GM12878 (cell line): ENCODE data around the gene VGLL4. TPM values are rescaled to one million over a fixed set of nuclear protein-coding genes. Genes with fewer than 3 reads are reported as not detected.

Experiments used
- ATAC-seq: fragments of 200-7000 bp; cut with Tn5 transposase; 3 replicates; pipeline ENCODE4 v1.9.1; 2020; ENCODE audit warnings: mild to moderate bottlenecking, moderate library complexity
- BruUV-seq: library from RNA; stranded (reverse); fragments of 400-500 nt; replicated peaks from 2 replicates; lab custom pipeline; 2021; lab: Mats Ljungman, UMichigan
- CTCF ChIA-PET: fragments of 300-600 bp; sonication (Branson Sonifier 250); formaldehyde crosslinking; extraction: SDS; loops from one replicate; lab custom pipeline; 2021; ENCODE audit warnings: inconsistent platforms; lab: Yijun Ruan, JAX
- POLR2A ChIA-PET: fragments of 350-600 bp; formaldehyde crosslinking; extraction: SDS; loops from one replicate; lab custom pipeline; 2021; ENCODE audit warnings: inconsistent platforms; lab: Charles Lee
- RAD21 ChIA-PET: fragments of 300-600 bp; sonication (Branson Sonifier 250); formaldehyde crosslinking; loops from one replicate; lab custom pipeline; 2023; ENCODE audit warnings: antibody characterized with exemption; ENCODE audit not compliant: unreplicated experiment; lab: Charles Lee
- SMC1A ChIA-PET: fragments of 300-600 bp; sonication (Branson Sonifier 250); formaldehyde crosslinking; loops from one replicate; lab custom pipeline; 2023; ENCODE audit not compliant: unreplicated experiment, uncharacterized antibody; lab: Charles Lee
- DNase-seq: peaks from one replicate; pipeline ENCODE4 v3.0.0-alpha.2; 2011; ENCODE audit warnings: low read depth, low spot score
- FAIRE-seq: peaks from 3 replicates; lab custom pipeline; 2011; peaks lifted over from hg19 to GRCh38; lab: Jason Lieb, UNC
- H2AFZ ChIP-seq: 2 replicates; pipeline ENCODE4 v1.6.0; 2011; ENCODE audit warnings: low read depth, low read length, control low read depth; ENCODE audit not compliant: control insufficient read depth
- H3K27ac ChIP-seq: 2 replicates; pipeline ENCODE4 v1.5.1; 2011; ENCODE audit warnings: control low read depth; ENCODE audit not compliant: control insufficient read depth, insufficient read depth
- H3K27me3 ChIP-seq, 2 experiments: replicated peaks in 1 of 2; 2 replicates each; pipeline versions ENCODE4 v1.6.0 to v1.6.1; 2011; ENCODE audit warnings: low read length in 1 of 2; ENCODE audit not compliant: control insufficient read depth in 2 of 2, insufficient read depth in 2 of 2
- H3K36me3 ChIP-seq, 2 experiments: 2 replicates each; pipeline ENCODE4 v1.5.1; 2011; ENCODE audit warnings: low read length in 1 of 2; ENCODE audit not compliant: control insufficient read depth in 2 of 2, insufficient read depth in 2 of 2
- H3K4me1 ChIP-seq: 2 replicates; pipeline ENCODE4 v1.6.1; 2011; ENCODE audit warnings: mild to moderate bottlenecking, low read length, moderate library complexity, mixed read lengths; ENCODE audit not compliant: control insufficient read depth, insufficient read depth
- H3K4me2 ChIP-seq: 2 replicates; pipeline ENCODE4 v1.6.0; 2011; ENCODE audit warnings: control low read depth; ENCODE audit not compliant: control insufficient read depth, insufficient read depth
- H3K4me3 ChIP-seq: fragments of 200-600 bp; sonication (generic); 2 replicates; pipeline ENCODE4 v1.5.1; 2016
- H3K79me2 ChIP-seq: 2 replicates; pipeline ENCODE4 v1.6.0; 2011; ENCODE audit warnings: low read length; ENCODE audit not compliant: control insufficient read depth, insufficient read depth
- H3K9ac ChIP-seq: 2 replicates; pipeline ENCODE4 v1.8.0; 2011; ENCODE audit warnings: low read length, control low read depth, mixed read lengths; ENCODE audit not compliant: control insufficient read depth, insufficient read depth
- H3K9me3 ChIP-seq: replicated peaks from 3 replicates; pipeline ENCODE4 v1.5.1; 2011; ENCODE audit warnings: mild to moderate bottlenecking, low read length; ENCODE audit not compliant: control insufficient read depth, insufficient read depth
- H4K20me1 ChIP-seq: 2 replicates; pipeline ENCODE4 v1.6.0; 2011; ENCODE audit not compliant: control insufficient read depth, insufficient read depth
- CBX3 ChIP-seq: fragments of 200-600 bp; sonication (generic); IDR thresholded peaks from 2 replicates; pipeline ENCODE4 v1.6.1; 2016; ENCODE audit warnings: low read depth, borderline replicate concordance
- EGR1 ChIP-seq, 2 experiments: IDR thresholded peaks; 1 replicate in 1 of 2; 2 replicates in 1 of 2; pipeline ENCODE4 v1.6.1; 2011 to 2012; ENCODE audit warnings: low read depth in 2 of 2, low read length in 2 of 2, borderline replicate concordance in 1 of 2, mild to moderate bottlenecking in 1 of 2, moderate library complexity in 1 of 2
- NBN ChIP-seq: fragments of 450-650 bp; IDR thresholded peaks from 2 replicates; pipeline ENCODE4 v1.6.1; 2016
- STAT3 ChIP-seq: IDR thresholded peaks from 2 replicates; pipeline ENCODE4 v1.6.1; 2011; ENCODE audit warnings: low read depth, low read length, improper control_type of control experiment
- ZNF622 ChIP-seq: fragments of 450-650 bp; IDR thresholded peaks from 2 replicates; pipeline ENCODE4 v1.6.1; 2017; ENCODE audit warnings: mild to moderate bottlenecking, inconsistent platforms
- WGBS: methylation state at CpG from one replicate; pipeline ENCODE4 v1.1.6; 2016; ENCODE audit warnings: low lambda C conversion rate; ENCODE audit not compliant: insufficient replicate concordance, insufficient coverage; ENCODE audit errors: missing lambda C conversion rate; 5-methylcytosine and 5-hydroxymethylcytosine counted together
- in situ Hi-C: fragments of 300-500 bp; cut with MboI; formaldehyde crosslinking; loops from 9 replicates; pipeline ENCODE4 v1.14.3; 2018; ENCODE audit warnings: mixed read lengths
- intact Hi-C: fragments of 100-400 bp; cut with micrococcal nuclease; formaldehyde crosslinking; loops from one replicate; pipeline ENCODE4 v1.14.2; 2022; ENCODE audit not compliant: unreplicated experiment
- polyA plus RNA-seq, 11 experiments: library from polyadenylated mRNA; depleted of rRNA in 4 of 11; unstranded in 6 of 11; stranded (reverse) in 5 of 11; fragments of >200 nt; fragmentation: Nextera tagmentation in 4 of 11; fragmentation: Illumina TruSeq in 1 of 11; extraction: Ambion mirVana in 4 of 11; extraction: Trizol in 1 of 11; gene quantifications; 1 replicate in 1 of 11; 2 replicates in 10 of 11; pipeline versions ENCODE4 v1.2.1 to v1.2.3, GENCODE V29; 2011 to 2016; ENCODE audit warnings: inconsistent platforms in 2 of 11, missing spikeins in 2 of 11, low read depth in 1 of 11
- total RNA-seq, 4 experiments: library from RNA; depleted of rRNA in 3 of 4; stranded (reverse); fragments of >200 nt in 3 of 4; fragmentation: Illumina TruSeq in 1 of 4; extraction: Trizol in 1 of 4; gene quantifications; 2 replicates each; pipeline versions ENCODE4 v1.2.1 to v1.2.3, GENCODE V29; 2013 to 2021
- TF ChIP-seq, protein P1 (sequence below): IDR thresholded peaks from 2 replicates; pipeline ENCODE4 v1.6.1; 2012; ENCODE audit warnings: mild to moderate bottlenecking, low read depth, low read length

Gene VGLL4
- total and polyA plus RNA-seq, 10 of the 15 experiments (the other 5 are each of a cell fraction or from before 2014, with no cell fraction given): 0.44 to 38.1 (median 16.1) TPM

DNA sequence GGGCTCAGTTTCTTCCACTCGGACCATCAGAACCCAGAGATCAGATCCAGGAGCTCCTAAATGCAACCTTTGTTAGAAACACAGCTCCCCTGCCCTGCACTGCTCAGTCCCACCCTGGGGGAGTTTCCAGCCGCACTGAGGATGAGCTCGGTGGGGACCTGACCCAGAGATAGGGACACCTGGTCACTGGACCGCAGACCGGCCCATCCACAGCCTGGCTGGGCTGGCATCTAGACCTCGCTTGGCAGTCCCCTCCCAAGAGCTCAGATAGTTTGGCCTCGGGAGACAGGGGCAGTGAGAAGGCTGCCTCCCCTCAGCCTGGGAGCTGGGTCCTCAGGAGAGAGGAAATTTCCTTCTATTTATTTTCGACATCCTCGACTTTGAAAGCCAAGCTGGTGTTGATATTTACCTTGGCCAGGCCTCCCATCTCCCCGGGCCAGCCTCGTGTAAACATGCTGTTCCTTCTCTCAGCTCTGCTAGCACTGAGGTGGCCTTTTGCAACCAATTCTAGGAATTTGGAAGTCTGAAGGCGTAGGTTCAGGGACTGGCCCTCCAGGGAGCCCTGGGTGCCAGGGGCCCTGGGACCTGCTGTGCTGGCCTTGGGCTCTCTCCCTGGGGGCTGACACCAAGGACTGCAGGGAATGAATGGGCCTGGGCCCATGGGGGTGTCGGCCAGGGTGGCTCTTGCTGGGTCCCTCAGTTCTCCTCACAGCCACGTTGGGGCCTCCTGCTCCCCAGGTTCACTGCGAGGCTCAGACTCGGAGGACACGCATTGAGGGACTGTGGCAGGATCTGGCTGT lies 90.1 kb downstream of the VGLL4 start (continued):
- no peak for TF ChIP-seq NBN
- no peak for TF ChIP-seq STAT3
- no peak for TF ChIP-seq CBX3
- TF ChIP-seq, protein P1, sequence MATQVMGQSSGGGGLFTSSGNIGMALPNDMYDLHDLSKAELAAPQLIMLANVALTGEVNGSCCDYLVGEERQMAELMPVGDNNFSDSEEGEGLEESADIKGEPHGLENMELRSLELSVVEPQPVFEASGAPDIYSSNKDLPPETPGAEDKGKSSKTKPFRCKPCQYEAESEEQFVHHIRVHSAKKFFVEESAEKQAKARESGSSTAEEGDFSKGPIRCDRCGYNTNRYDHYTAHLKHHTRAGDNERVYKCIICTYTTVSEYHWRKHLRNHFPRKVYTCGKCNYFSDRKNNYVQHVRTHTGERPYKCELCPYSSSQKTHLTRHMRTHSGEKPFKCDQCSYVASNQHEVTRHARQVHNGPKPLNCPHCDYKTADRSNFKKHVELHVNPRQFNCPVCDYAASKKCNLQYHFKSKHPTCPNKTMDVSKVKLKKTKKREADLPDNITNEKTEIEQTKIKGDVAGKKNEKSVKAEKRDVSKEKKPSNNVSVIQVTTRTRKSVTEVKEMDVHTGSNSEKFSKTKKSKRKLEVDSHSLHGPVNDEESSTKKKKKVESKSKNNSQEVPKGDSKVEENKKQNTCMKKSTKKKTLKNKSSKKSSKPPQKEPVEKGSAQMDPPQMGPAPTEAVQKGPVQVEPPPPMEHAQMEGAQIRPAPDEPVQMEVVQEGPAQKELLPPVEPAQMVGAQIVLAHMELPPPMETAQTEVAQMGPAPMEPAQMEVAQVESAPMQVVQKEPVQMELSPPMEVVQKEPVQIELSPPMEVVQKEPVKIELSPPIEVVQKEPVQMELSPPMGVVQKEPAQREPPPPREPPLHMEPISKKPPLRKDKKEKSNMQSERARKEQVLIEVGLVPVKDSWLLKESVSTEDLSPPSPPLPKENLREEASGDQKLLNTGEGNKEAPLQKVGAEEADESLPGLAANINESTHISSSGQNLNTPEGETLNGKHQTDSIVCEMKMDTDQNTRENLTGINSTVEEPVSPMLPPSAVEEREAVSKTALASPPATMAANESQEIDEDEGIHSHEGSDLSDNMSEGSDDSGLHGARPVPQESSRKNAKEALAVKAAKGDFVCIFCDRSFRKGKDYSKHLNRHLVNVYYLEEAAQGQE: no peak
- TF ChIP-seq ZNF622: no peak

DNA sequence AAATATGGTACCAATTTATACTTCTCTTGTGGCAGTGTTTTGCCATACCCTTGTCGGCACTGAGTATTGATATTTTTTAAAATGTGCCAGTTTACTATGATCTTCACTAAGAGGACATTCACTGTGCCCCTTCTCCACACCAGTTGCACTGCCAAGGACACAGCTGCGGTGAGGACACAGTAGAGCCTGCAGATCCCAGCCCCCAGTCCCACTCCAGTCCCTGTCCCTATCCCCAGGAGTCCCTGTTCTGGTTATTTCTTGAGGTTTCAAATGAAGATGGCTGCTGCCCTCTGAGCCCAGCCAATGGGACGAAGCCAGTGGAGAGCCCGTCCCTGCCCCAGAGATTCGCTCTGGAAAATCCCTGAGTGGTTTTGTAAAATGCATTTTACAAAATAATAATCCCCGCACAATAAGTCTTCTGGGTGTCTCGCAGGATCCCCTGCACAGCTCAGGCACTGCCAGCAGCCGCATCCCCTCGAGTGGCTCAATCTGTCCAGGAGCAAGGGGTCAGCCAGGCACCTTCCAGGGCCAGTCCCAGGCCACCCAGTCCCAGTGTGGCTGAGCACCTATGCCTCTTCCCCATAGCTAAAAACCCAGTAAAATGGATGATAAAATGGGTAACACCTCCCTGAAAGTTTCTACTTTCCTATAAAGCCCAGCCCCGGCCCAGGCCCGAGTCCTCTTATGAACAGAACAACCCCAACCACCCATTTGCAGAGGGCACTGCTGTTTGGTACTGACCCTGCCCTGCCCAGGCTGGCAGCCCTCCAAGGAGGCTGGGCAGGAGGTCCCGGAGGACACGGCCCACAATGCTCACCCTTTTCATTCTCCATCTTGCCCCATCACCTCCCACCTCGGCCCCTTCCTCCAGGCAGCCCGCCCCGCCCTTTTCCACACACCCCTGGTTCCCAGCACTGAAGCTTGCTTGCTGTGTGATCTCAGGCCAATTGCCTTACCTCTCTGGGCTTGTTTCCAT lies 91.1 kb downstream of the VGLL4 start:
- WGBS: 95% methylated on average over 16 of the region's 16 CpGs
- ChIA-PET CTCF (no interaction called here), POLR2A (no interaction called here), SMC1A (interaction anchor here (1.1 kb wide), 1 partner anchor 14 kb away, joined by 3 read pairs; no protein-coding TSS in a partner anchor), RAD21 (no interaction called here)
- no peaks in the 10 kb centered on the region for H3K79me2 ChIP-seq
- intact Hi-C loops (no loop called here), in situ Hi-C loops (no loop called here)
- no peaks in the 10 kb centered on the region for H4K20me1 ChIP-seq
- DNase-seq: no peak
- H3K4me3 ChIP-seq: no peak overlapping the region
- BruUV-seq: no TSS peak
- ATAC-seq: no peak
- no peak overlapping the region for H3K27ac ChIP-seq
- no peak overlapping the region for H3K9ac ChIP-seq
- no peaks in the 10 kb centered on the region for H3K9me3 ChIP-seq
- H3K4me1 ChIP-seq: no peaks in the 10 kb centered on the region
- no peak overlapping the region for H2AFZ ChIP-seq
- no peak overlapping the region for H3K4me2 ChIP-seq
- no peaks in the 10 kb centered on the region for H3K27me3 ChIP-seq
- no peak for TF ChIP-seq EGR1 (IDR thresholded peaks at IDR 0.05; ENCODE audit: borderline replicate concordance in 1 of 2, low read depth in 2 of 2, low read length in 2 of 2)
- peaks cover 7 to 15% of the 10 kb centered on the region in 2 experiments for H3K36me3 ChIP-seq
- FAIRE-seq: no peak
